Skeletal muscle cell (primary cell): ENCODE data around the gene MYLIP.
A peak's percentile ranks its signal among the peaks of the same experiment; 100 is the strongest.

Experiments
- DNase-seq: peaks from one replicate; pipeline ENCODE4 v3.0.0-alpha.2; 2010; ENCODE audit warnings: low read depth
- H3K4me3 ChIP-seq: 2 replicates; pipeline ENCODE4 v1.5.1; 2011; ENCODE audit warnings: low read depth, mild to moderate bottlenecking, control low read depth, low read length, moderate library complexity

Gene MYLIP

DNA sequence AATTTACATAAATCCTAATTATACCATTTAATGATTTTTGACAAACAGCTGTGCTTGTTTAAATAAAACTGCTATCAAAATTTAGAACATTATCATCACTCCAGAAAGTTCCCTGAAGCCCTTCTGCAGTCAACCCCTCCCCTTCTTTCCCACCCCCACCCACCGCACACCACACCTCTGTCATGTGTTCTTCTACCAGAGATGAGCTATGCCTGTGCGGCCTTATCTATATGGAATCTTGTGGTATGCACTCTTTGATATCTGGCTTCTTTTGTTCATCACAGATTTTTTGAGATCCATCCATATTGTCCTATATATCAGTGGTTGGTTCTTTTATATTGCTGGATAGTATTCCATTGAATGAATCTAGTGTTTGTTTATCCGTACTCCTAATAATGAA lies 7.2 kb downstream of the MYLIP start:
- DNase-seq = no peak

DNA sequence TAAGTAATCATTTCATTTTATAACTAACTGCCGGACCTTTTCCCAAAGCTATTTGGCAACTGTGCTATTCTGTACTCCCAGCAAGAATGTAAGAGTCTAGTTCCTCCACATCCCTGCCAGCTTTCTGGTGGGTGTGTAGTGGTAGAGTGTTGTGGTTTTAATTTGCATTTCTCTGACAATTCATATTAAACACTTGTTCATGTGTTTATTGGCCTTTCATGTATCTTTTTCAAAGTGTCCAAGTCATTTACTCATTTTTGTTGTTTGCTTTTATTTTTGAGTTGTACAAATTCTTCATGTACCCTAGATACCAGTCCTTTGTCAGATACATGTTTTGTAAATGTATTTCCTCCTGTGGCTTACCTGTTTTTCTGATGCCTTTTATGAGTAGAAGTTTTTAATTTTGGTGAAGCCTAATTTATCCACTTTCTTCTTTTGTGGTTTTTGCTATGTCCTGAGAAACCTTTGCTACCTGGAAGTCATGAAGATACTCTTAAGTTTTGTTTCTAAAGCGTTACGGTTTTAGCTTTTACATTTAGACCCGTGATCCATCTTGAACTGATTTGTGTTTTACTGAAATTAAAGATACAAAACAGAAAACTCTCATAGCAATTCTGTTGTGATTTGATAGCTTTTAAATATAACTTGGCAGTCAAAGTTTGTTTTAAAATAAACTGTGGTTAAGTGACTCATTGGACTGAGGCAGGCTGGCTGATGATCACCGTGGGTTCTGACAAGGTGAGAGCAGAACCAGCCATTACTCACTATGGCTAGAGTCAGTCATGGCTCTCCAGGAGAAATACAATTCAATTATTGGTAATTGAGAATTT lies 8.0 kb downstream of the MYLIP start:
- H3K4me3 ChIP-seq = no peak overlapping the region
- DNase-seq = peak; percentile 74

More for the DNA sequence above, 7.2 kb downstream of the MYLIP start:
- H3K4me3 ChIP-seq = no peak overlapping the region

DNA sequence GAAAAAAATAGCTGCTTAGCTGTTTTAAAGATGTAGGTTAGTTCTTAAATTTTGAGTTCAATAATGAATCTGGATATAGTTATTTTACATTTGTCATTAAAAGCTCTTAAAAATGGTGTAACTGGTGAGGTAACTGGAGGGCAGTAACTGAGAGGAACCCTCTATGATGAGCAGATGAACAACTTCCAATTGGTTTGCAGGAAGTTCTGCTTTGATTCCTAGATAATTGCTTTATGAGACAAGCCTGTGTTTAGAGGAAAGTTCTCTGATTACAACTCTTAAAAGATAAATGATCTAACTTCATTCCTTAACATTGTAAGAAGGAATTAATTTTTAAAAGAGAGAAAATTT lies 8.5 kb downstream of the MYLIP start:
- no peak overlapping the region for H3K4me3 ChIP-seq
- no peak for DNase-seq

DNA sequence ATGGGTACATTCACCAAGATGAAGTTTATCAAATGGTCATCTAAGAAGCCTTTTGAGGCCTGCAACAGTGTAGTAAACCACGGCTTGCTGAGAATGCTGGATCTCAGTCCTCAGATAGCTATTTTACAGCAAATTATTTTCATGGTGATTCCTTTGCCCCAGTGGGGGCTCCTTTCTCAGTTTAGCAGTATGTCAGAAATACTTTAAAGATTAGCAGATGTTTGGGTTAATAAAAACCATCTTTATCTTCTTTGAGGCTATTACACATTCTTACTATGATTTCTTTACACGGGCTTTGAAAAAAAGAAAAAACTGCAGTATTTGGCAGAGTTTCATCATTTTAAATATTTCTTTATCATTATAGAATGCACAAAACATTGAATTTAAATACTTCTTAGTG lies 10.7 kb downstream of the MYLIP start:
- H3K4me3 ChIP-seq = no peak overlapping the region
- no peak for DNase-seq

DNA sequence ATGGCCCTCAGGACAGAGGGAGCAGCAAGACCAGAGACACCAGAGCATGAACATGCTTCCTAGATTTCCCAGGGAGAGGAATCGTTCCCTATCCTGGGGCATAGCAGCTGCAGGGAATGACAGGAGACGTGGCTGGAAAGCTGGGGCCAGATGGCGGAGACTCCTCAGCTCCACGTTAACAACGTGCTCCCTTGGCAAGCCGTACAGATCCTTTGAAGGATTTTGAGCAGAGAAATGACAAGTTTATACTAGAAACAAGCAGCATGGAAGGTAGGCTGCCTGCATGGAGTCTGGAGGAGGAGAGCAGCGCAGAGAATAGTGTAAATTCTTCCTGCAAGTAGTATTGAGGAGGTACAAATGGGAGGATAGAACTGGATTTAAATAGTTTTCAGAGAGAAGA lies 11.7 kb downstream of the MYLIP start:
- no peak for DNase-seq
- no peak overlapping the region for H3K4me3 ChIP-seq

DNA sequence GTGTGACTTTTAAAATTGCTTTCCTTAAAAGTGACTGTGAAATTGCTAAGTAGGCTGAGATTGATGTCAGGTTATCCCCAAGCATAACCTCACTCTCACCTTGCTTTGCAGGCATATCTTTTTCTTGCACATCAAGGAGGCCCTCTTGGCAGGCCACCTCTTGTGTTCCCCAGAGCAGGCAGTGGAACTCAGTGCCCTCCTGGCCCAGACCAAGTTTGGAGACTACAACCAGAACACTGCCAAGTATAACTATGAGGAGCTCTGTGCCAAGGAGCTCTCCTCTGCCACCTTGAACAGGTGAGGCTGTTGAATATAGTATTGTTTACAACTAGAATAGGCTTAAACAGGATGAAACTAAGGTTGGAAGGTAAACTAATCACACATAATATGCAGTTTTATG lies 12.6 kb downstream of the MYLIP start:
- DNase-seq = no peak
- no peak overlapping the region for H3K4me3 ChIP-seq

DNA sequence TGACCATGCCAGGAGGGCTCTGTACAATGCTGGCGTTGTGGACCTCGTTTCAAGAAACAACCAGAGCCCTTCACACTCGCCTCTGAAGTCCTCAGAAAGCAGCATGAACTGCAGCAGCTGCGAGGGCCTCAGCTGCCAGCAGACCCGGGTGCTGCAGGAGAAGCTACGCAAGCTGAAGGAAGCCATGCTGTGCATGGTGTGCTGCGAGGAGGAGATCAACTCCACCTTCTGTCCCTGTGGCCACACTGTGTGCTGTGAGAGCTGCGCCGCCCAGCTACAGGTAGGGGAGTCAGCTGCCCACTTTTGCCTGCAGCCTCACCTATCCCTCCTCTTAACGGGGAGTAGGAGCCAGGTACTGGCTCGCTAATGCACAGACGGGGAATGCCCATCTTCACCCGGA lies 16.2 kb downstream of the MYLIP start:
- no peak overlapping the region for H3K4me3 ChIP-seq
- no peak for DNase-seq

DNA sequence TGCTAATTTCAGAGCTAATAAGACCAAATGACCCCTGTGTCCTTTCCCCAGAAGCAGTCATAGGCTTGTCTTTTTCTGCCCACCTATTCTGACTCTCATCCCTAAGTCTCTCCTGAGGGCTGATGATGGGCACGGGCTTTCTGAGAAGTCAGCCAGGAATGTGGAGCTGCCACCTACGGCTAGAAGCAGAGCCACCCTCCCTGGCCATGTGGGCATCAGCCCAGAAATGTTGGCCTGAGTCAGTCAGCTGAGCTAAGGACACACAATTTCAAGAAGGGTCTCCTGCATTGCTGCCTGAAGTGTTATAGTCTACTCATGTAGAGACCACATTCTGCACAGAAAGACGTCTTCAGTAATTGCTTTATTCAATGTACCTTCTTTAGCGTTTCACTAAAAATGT lies 17.1 kb downstream of the MYLIP start:
- DNase-seq = no peak

DNA sequence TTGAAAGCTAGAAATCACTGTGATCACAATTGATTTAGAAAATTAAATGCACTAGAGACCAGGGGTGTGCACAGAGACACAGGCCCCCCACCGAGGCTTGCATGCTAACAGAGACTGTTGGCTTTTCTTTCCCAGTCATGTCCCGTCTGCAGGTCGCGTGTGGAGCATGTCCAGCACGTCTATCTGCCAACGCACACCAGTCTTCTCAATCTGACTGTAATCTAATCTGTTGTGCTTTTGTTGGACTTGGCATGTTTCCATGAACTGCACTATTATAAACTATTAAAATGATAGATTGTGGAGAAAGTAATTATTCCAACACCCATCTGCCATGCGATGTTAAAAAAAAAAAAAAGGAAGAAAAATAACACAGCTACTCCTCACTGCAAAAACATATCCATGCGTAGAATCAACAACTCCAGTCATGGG lies 17.7 kb downstream of the MYLIP start:
- DNase-seq = no peak

More for the DNA sequence above, 17.1 kb downstream of the MYLIP start:
- no peak overlapping the region for H3K4me3 ChIP-seq

DNA sequence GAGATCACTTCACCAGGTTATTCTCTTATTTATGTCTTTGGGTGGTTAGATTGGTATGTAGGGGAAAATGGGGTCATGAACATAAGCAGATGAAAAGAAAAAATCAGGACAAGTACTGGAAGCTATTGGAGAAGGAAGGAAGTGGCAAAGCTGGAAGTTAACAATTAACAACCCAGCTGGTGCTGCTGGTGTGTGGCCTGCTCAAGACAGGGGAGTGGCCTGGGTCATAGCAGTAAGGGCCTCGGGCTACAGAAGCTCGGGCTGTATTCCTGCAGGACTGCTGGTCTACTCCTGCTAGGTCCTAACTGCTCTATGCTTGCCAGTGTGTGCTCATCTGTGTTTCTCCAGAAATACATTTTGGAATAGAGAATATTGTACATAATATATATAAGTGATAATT lies 19.6 kb downstream of the MYLIP start:
- DNase-seq = no peak
- H3K4me3 ChIP-seq = no peak overlapping the region

More for the DNA sequence above, 17.7 kb downstream of the MYLIP start:
- H3K4me3 ChIP-seq = no peak overlapping the region

DNA sequence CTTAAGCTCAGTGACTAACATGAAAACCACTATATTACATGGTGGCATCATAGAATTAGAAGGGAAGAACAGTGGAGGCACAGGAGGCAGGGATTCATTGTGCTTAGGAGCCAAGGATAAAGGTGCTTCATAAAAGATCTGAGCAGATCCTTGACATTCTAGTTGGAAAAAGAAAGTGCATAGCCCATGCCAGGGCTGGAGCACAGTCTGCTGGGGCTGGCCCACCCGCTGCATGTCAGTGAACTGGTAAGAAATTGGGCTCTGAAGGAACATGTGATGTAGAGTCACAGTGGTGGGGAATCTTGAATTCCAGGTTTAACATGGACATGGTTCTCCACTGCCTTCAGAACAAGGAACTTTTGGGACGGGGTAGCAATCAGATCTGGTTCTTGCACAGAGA lies 20.4 kb downstream of the MYLIP start:
- no peak for DNase-seq
- H3K4me3 ChIP-seq = no peak overlapping the region

DNA sequence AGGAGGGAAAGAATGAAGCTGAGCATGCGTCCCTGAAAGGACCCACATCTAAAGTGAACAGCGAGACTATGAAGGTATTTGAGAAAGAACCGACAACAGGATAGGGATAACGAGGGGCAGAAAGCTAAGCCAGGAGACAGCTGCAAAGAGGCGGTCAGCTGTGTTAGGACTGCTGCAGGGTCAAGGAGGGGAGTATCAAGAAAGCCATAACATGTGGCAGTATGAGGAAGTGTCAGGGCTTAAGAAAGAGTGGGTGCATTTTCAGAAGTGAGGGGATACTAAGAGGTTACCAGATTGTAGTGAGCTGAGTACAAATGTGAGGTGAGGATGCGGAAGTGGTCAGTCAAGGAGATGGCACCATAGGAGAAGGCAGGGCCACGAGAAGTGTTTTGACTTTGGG lies 21.2 kb downstream of the MYLIP start:
- H3K4me3 ChIP-seq = no peak overlapping the region
- no peak for DNase-seq

DNA sequence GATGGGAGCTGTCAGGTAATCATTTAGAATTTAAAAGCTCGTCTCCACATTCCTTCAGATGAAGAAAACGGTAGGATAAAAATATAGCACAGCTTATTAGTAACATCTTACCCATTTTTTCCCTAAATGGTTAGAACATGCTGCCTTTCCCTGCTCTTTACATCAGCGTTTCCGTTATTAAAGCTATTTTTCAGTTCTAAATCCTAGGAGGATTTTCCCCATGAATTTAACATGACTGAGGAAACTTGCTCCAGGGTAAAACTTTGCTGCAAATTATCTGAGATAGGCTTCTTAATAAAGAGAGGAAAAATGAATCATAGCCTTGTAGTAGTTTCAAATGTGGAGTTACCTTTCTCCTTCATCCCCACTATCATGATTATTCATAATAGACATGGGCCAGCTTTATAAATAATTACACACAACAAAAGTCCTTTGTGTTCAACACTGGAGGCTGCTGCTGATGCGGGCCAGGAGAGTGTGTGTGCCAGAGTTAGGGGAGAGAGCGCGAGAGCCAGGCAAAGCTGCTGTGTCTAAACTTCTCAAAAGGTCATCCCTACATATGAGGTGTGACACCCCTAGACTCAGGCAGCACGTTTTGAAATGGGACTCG lies 24.4 kb downstream of the MYLIP start:
- no peak overlapping the region for H3K4me3 ChIP-seq
- DNase-seq = no peak

DNA sequence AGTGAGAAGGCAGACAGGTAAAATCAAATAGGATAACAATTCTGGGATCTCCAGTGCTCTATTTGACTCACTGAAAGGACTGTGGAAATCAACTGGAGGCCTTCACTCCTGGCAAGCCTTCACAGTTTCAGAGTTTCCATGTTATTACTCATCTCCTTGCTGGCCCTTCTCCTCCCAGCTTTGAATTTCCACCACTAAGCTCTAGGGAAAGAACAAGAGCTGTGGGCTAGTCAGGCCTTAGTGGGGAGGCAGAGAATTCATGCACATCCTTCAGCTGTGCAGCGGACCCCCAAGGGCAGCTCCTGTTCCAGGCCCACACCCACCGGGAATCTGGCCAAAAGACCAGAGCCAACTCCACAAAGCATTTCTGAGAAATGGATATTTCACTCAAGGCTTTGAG lies 26.0 kb downstream of the MYLIP start:
- H3K4me3 ChIP-seq = no peak overlapping the region
- peak; percentile 92 for DNase-seq

DNA sequence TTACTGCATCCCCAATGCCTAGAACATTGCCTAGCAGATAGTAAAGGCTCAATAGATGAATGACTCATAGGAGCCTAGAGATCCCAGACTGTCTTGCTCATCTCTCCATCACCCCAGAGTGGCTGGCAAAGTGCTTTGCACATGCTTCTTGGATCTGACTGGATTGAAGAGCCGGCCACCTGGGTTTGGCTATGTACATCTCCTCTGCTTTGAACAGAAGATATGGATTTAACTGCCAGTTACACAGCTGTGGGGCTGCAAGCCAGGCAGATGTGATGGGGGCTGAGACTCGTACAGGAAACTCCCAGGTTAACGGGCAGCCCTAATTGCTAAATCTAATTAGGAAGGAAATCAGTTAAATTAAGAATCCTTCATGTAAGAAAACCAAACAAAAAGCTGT lies 28.6 kb downstream of the MYLIP start:
- no peak overlapping the region for H3K4me3 ChIP-seq
- no peak for DNase-seq

DNA sequence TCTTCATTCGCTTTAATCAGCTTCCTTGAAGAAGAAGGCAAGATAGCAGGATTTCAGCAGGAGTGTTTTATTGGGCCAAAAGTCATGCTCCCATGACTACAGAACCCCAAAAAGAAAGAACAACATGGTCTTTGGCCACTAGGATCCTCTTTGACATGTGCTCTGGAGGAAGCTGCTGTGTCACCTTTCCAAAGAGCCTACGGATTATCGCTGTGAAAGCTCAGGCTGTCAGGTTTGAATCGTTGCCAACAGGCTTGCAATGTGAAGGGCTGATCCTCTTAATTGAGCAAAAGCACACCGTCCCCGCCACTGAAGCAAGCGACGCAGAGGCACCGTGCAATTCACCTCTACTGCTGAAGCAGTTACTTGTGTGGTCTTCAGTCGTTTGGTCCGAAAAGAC lies 29.0 kb downstream of the MYLIP start:
- DNase-seq = no peak
- no peak overlapping the region for H3K4me3 ChIP-seq

DNA sequence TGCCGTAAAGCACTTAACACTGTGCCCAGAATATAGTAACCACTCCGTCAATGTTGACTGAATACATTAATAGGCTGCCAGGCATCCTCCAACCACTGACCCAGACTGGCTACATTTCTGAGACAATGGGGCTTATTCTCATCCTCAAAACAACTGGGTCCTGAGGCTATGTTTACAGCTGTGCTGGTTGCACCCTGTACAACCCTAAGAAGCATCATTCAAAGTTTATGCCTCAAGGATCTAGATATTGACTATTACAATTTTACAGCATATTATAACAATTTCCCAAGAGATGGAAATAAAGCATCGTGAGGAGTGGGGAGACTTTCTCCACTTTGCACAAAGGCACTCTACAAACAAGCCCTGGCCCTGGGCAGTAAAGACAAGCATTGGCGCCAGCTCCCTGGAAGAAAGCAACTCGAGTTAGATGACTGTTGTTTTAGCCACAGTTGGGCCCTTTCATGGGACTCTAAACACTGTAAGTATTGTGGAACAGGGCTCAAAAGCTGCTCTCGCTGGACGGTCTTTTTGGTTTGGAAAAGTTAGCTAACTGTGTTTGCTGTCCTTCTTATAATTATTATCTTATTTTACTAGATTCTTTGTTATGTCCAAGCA lies 30.2 kb downstream of the MYLIP start:
- H3K4me3 ChIP-seq = no peak overlapping the region
- no peak for DNase-seq

DNA sequence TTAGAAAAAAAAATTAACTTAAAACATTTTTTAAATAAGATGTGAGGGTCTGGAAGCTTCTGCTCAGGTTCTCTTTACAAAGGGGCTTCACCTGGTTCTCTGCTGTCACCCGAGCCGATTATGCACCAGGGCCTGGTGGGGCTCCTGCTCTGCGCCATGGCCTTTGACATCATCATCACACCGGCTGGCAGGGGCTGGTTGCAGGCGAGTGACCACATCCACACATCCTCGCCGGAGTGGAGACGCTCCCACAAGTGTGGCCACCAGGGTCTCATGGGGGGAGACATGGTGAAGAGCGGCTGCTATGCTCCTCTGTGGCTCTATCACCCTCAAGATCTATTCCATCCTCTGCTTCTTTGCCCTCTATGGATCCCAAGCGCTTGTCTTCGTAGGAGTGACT lies 31.9 kb downstream of the MYLIP start:
- no peak for DNase-seq

DNA sequence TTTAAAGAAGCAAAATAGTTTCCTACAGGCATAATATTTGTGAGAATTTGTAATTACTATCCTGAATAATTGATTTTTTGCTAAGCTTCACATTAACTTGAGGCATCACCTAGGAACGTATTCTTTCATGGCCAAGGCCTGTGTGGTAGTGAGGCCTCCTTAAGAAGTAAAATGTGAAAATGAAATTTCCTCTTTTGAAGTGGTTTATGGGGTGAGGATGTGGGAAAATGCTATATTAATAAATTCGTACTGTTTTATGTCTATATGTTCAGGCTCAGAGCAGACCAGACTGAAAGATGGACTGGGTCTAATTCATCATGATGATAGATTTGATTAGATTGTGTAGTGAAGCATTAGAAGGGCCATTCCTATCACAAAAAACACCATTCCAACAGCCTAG lies 33.1 kb downstream of the MYLIP start:
- no peak overlapping the region for H3K4me3 ChIP-seq
- no peak for DNase-seq

More for the DNA sequence above, 31.9 kb downstream of the MYLIP start:
- no peak overlapping the region for H3K4me3 ChIP-seq

DNA sequence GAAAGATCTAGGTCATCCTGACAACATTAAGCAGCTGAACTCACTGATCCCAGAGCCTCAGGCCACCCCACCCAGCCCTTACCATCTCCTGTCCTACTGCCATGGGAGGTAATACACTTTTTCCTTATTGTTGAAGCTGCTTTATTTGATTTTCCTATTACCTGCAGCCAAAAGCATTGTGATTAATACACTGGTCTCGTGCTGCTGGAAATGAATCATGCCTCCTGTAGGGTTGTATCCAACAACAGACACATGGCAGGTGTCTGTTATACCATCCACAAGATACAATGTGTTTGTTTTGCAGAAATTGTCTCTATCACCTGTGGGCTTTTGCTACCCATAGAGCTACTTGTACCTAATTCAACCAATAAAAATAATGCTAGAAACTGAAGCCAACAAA lies 34.2 kb downstream of the MYLIP start:
- H3K4me3 ChIP-seq = no peak overlapping the region
- no peak for DNase-seq
